HepG2 (cell line): Measurements from ENCODE around the gene SNRPD2. TPM values are rescaled to one million over a fixed set of nuclear protein-coding genes. Genes with fewer than 3 reads are reported as not detected.

ENCODE experiments used
- DRAP1 ChIP-seq: IDR thresholded peaks from 2 replicates; pipeline ENCODE4 v1.6.1; 2016; ENCODE audit warnings: missing genetic modification reagents, missing compliant biosample characterization
- DZIP1 ChIP-seq: sonication (generic); formaldehyde crosslinking; IDR thresholded peaks from 2 replicates; pipeline ENCODE4 v1.5.0; 2020; ENCODE audit warnings: mild to moderate bottlenecking, missing genetic modification reagents
- ELF3 ChIP-seq: IDR thresholded peaks from 2 replicates; pipeline ENCODE4 v1.6.1; 2016; ENCODE audit warnings: missing genetic modification reagents, missing compliant biosample characterization
- GTF3A ChIP-seq: sonication (generic); formaldehyde crosslinking; conservative IDR thresholded peaks from 2 replicates; pipeline ENCODE4 v1.4.0; 2020; ENCODE audit warnings: mild to moderate bottlenecking, missing genetic modification reagents
- HOXA5 ChIP-seq: sonication (generic); formaldehyde crosslinking; IDR thresholded peaks from 2 replicates; pipeline ENCODE4 v1.4.0; 2020; ENCODE audit warnings: missing genetic modification reagents
- JUND ChIP-seq: sonication (generic); formaldehyde crosslinking; IDR thresholded peaks from 2 replicates; pipeline ENCODE4 v1.8.0; 2022; ENCODE audit warnings: mild to moderate bottlenecking, missing genetic modification reagents
- MEIS1 ChIP-seq: sonication (generic); formaldehyde crosslinking; IDR thresholded peaks from 2 replicates; pipeline ENCODE4 v1.9.0; 2021; ENCODE audit warnings: mild to moderate bottlenecking, missing genetic modification reagents, moderate library complexity, borderline replicate concordance
- MIER3 ChIP-seq: IDR thresholded peaks from 2 replicates; pipeline ENCODE4 v1.6.1; 2016; ENCODE audit warnings: missing compliant biosample characterization, borderline replicate concordance
- XRCC5 ChIP-seq: fragments of 200-400 bp; formaldehyde crosslinking; optimal IDR thresholded peaks from 2 replicates; pipeline ENCODE3; 2017; ENCODE audit warnings: mild to moderate bottlenecking, low read length
- ZFP37 ChIP-seq: sonication (generic); formaldehyde crosslinking; IDR thresholded peaks from 2 replicates; pipeline ENCODE4 v1.4.0; 2020; ENCODE audit warnings: missing genetic modification reagents, borderline replicate concordance
- ZMYM4 ChIP-seq: sonication (generic); formaldehyde crosslinking; IDR thresholded peaks from 2 replicates; pipeline ENCODE4 v1.8.1; 2023; ENCODE audit warnings: mild to moderate bottlenecking, missing genetic modification reagents
- ZNF317 ChIP-seq: sonication (generic); formaldehyde crosslinking; IDR thresholded peaks from 2 replicates; pipeline ENCODE4 v1.5.0; 2020; ENCODE audit warnings: mild to moderate bottlenecking, missing genetic modification reagents
- ZNF362 ChIP-seq: sonication (generic); formaldehyde crosslinking; IDR thresholded peaks from 2 replicates; pipeline ENCODE4 v1.4.0; 2020; ENCODE audit warnings: missing genetic modification reagents, mild to moderate bottlenecking, borderline replicate concordance
- ZNF451 ChIP-seq: sonication (generic); formaldehyde crosslinking; IDR thresholded peaks from 2 replicates; pipeline ENCODE4 v1.5.0; 2020; ENCODE audit warnings: mild to moderate bottlenecking, missing genetic modification reagents
- ZNF598 ChIP-seq: sonication (generic); formaldehyde crosslinking; IDR thresholded peaks from 2 replicates; pipeline ENCODE4 v1.5.1; 2020; ENCODE audit warnings: mild to moderate bottlenecking, missing genetic modification reagents, borderline replicate concordance
- ZNF782 ChIP-seq: sonication (generic); formaldehyde crosslinking; IDR thresholded peaks from 2 replicates; pipeline ENCODE4 v1.4.0; 2020; ENCODE audit warnings: missing genetic modification reagents, mild to moderate bottlenecking, borderline replicate concordance
- ZSCAN25 ChIP-seq: sonication (generic); formaldehyde crosslinking; IDR thresholded peaks from 2 replicates; pipeline ENCODE4 v1.8.0; 2022; ENCODE audit warnings: mild to moderate bottlenecking, missing genetic modification reagents
- polyA plus RNA-seq, 8 experiments: library from polyadenylated mRNA; depleted of rRNA in 3 of 8; stranded (reverse) in 7 of 8; unstranded in 1 of 8; fragments of >200 nt; fragmentation: Illumina TruSeq in 4 of 8; extraction: Trizol in 4 of 8; gene quantifications; 2 replicates each; pipeline versions ENCODE4 v1.2.1 to v1.2.3, GENCODE V29; 2011 to 2016; ENCODE audit warnings: low read depth in 4 of 8, missing spikeins in 1 of 8, mixed read lengths in 1 of 8; ENCODE audit not compliant: insufficient read depth in 1 of 8
- total RNA-seq, 5 experiments: library from RNA; depleted of rRNA; stranded (reverse); fragments of >200 nt; fragmentation: Illumina TruSeq; extraction: Trizol; gene quantifications; 2 replicates each; pipeline ENCODE4 v1.2.3, GENCODE V29; 2016; ENCODE audit warnings: low read depth in 1 of 5
- TF ChIP-seq, protein P1 (sequence below), 2 experiments: sonication (generic) in 1 of 2; formaldehyde crosslinking in 1 of 2; IDR thresholded peaks; 2 replicates each; pipeline versions ENCODE4 v1.4.0 to v1.6.1; 2016 to 2020; ENCODE audit warnings: borderline replicate concordance in 1 of 2, low read depth in 1 of 2, mild to moderate bottlenecking in 1 of 2, missing genetic modification reagents in 1 of 2

Gene SNRPD2
- total and polyA plus RNA-seq, 2 of the 13 experiments (the other 11 are each of a cell fraction or from before 2014, with no cell fraction given), result 299 to 485 TPM

DNA sequence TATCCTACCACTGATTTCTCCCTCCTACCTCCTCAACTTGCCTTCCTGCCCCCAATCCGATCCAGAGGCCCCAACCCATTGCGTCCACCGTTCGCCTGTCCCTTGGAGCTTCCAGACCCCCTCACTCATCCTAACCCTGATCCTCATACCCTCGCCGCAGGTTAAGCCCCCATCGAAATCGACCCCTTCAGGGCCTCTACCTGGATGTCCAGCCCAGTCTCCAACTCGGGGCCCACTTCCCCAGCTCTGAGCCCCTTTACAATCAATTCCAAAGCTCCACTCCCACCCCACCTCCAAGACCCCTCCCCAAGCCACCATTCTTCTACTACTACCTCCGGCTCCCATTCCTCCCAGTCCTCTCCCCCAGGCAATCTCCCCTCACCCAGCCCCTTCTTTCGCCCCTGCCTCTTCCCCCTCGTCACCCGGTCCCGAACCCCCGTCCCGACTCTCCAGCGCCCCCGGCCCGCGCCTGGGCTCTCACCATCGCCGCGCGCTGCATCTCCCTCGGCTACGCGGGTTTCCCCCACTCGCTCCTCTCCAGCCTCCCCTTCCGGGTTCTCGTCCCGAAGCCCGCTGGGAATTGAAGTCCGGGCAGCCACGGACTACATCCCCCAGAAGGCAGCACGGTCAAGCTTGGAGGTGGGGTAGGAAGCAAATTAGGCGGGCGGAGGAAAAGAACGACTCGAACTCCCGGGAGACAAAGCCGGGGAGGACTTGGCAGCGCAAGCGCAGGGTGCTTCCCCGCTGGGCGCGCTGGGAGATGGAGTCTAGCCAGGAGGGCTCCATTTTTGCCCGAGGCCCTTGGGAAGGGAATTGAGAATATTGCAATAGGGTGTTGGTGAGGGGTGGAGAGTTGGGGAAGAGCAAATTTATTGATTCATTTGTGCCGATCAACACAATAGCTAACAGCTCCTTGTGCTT lies 38.9 kb upstream of the SNRPD2 start, which contains the start of gene FBXO46 (continued):
- TF ChIP-seq MEIS1 (CRISPR knock-in tag) (no peak), HOXA5 (peak; percentile 39; the same call in 1 of the 2 replicates), DRAP1 (CRISPR knock-in tag) (peak; percentile 66; the same call in 1 of the 2 replicates), ELF3 (CRISPR knock-in tag) (peak; percentile 94), ZNF362 (peak; percentile 42; the same call in 1 of the 2 replicates), ZFP37 (CRISPR knock-in tag) (no peak), GTF3A (CRISPR knock-in tag) (peak; percentile 76; the same call in 1 of the 2 replicates), ZSCAN25 (CRISPR knock-in tag) (0 out of 2 replicates have a peak, but pooled peaks have one; percentile 20), MIER3 (peak; percentile 28; the same call in 1 of the 2 replicates), JUND (CRISPR knock-in tag) (0 out of 2 replicates have a peak, but pooled peaks have one; percentile 27), ZNF451 (no peak), ZNF317 (peak; percentile 65), ZMYM4 (CRISPR knock-in tag) (peak; percentile 64; the same call in 1 of the 2 replicates), ZNF598 (CRISPR knock-in tag) (0 out of 2 replicates have a peak, but pooled peaks have one; percentile 7), XRCC5 (peak; percentile 71), ZNF782 (CRISPR knock-in tag) (0 out of 2 replicates have a peak, but pooled peaks have one; percentile 49), DZIP1 (no peak)
- TF ChIP-seq, protein P1, sequence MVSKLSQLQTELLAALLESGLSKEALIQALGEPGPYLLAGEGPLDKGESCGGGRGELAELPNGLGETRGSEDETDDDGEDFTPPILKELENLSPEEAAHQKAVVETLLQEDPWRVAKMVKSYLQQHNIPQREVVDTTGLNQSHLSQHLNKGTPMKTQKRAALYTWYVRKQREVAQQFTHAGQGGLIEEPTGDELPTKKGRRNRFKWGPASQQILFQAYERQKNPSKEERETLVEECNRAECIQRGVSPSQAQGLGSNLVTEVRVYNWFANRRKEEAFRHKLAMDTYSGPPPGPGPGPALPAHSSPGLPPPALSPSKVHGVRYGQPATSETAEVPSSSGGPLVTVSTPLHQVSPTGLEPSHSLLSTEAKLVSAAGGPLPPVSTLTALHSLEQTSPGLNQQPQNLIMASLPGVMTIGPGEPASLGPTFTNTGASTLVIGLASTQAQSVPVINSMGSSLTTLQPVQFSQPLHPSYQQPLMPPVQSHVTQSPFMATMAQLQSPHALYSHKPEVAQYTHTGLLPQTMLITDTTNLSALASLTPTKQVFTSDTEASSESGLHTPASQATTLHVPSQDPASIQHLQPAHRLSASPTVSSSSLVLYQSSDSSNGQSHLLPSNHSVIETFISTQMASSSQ (IDR thresholded peaks at IDR 0.05; ENCODE audit: low read depth), result no peak
- TF ChIP-seq, protein P1 (CRISPR knock-in tag; IDR thresholded peaks at IDR 0.05; ENCODE audit: borderline replicate concordance), result peak; percentile 60; the same call in 1 of the 2 replicates
